Skeletal muscle satellite cell (primary cell): ENCODE measurements around the gene GRK4.
A peak's percentile ranks its signal among the peaks of the same experiment; 100 is the strongest.
"Not testable (repeated sequence)": the region's sequence is repeated elsewhere in the genome, so short reads cannot be mapped to it uniquely, and the experiment has no call there.

Source experiments
- H3K27me3 ChIP-seq: 2 replicates; pipeline ENCODE4 v1.7.0; 2013; ENCODE audit warnings: low read length; ENCODE audit not compliant: control insufficient read depth, insufficient read depth
- H3K36me3 ChIP-seq: 2 replicates; pipeline ENCODE4 v1.7.0; 2013; ENCODE audit warnings: mild to moderate bottlenecking, control low read depth, low read length; ENCODE audit not compliant: insufficient read depth
- H3K4me1 ChIP-seq: 2 replicates; pipeline ENCODE4 v1.7.0; 2013; ENCODE audit warnings: low read length; ENCODE audit not compliant: control insufficient read depth, insufficient read depth
- H3K4me2 ChIP-seq: 2 replicates; pipeline ENCODE4 v1.7.0; 2013; ENCODE audit warnings: mild to moderate bottlenecking, low read length
- H3K4me3 ChIP-seq: 2 replicates; pipeline ENCODE4 v1.7.0; 2013; ENCODE audit warnings: low read length
- H3K9ac ChIP-seq: 2 replicates; pipeline ENCODE4 v1.7.0; 2013; ENCODE audit warnings: mild to moderate bottlenecking, low read depth, low read length, moderate library complexity
- H3K9me3 ChIP-seq: replicated peaks from 2 replicates; pipeline ENCODE4 v1.7.0; 2013; ENCODE audit warnings: mild to moderate bottlenecking, control low read depth, low read length

The GRK4 gene

DNA sequence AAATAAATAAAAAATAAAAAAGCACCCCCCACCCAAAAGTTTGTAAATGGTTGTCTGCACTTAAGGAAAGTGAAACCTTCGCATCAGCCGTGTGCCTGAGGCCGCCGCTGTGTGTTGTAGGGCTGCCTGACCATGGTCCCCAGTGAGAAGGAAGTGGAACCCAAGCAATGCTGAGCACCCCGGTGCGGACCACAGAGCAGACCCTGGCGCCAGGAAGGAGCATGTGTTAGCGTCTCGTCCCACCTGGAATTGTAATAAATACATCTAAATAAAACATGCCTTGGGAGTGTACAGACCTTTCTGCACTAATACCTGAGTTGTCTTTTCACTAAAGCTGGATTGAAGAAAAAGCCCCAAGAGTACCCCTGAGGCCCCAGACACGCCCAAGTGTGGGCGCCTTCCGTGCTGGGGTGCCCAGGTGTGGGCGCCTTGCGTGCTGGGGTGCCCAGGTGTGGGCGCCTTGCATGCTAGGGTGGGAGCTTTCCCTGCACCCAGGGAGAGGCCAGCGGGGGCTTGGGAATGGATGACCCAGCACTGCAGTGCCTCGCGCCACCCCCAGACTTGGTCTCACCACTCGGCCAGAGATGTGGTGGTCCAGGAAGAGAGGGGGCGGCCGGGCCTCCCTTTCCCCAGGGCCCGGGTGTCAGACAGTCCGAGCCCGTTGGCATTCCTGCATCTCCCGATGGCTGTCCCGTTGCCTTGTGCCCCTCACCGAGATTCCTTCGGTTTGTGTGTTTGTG, 77.3 kb downstream of the GRK4 start:
- H3K4me2 ChIP-seq: peak overlapping the region; percentile 95
- H3K27me3 ChIP-seq: peaks cover 19% of the 10 kb centered on the region
- H3K9ac ChIP-seq: peak overlapping the region; percentile 80
- H3K9me3 ChIP-seq: no peaks in the 10 kb centered on the region
- peak overlapping the region; percentile 71 for H3K4me3 ChIP-seq
- no peaks in the 10 kb centered on the region for H3K36me3 ChIP-seq
- peaks cover 16% of the 10 kb centered on the region for H3K4me1 ChIP-seq

GRCh38 chr4:3041192-3042142, 78.1 kb downstream of the GRK4 start:
- H3K9ac ChIP-seq: peak overlapping the region; percentile 80
- H3K36me3 ChIP-seq: no peaks in the 10 kb centered on the region
- H3K4me1 ChIP-seq: peaks cover 16% of the 10 kb centered on the region
- peak overlapping the region; percentile 71 for H3K4me3 ChIP-seq
- H3K4me2 ChIP-seq: peak overlapping the region; percentile 95
- peaks cover 11% of the 10 kb centered on the region for H3K27me3 ChIP-seq
- H3K9me3 ChIP-seq: no peaks in the 10 kb centered on the region

DNA sequence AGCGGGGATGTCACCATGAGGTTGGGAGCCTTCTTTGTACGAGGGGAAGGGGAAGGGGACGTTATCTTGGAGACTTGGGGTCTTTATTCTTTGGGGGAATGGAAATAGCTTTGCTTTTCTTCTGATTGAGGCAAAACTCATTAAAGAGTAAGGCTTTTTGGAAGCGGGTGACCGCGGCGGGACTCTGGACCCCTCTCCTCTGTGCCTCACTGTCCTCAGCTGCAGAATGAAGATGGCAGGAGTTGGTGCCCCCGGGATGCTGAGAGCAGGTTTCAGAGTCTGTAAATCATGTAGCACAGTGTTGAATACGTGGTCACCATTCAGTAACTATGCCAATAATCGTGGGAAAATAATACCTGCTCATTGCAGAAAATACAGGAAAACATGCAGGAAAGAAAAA, 78.9 kb downstream of the GRK4 start:
- peak overlapping the region; percentile 95 for H3K4me2 ChIP-seq
- H3K4me1 ChIP-seq: peaks cover 16% of the 10 kb centered on the region
- peaks cover 6% of the 10 kb centered on the region for H3K27me3 ChIP-seq
- H3K36me3 ChIP-seq: no peaks in the 10 kb centered on the region
- H3K9me3 ChIP-seq: no peaks in the 10 kb centered on the region
- peak overlapping the region; percentile 80 for H3K9ac ChIP-seq
- H3K4me3 ChIP-seq: peak overlapping the region; percentile 71

DNA sequence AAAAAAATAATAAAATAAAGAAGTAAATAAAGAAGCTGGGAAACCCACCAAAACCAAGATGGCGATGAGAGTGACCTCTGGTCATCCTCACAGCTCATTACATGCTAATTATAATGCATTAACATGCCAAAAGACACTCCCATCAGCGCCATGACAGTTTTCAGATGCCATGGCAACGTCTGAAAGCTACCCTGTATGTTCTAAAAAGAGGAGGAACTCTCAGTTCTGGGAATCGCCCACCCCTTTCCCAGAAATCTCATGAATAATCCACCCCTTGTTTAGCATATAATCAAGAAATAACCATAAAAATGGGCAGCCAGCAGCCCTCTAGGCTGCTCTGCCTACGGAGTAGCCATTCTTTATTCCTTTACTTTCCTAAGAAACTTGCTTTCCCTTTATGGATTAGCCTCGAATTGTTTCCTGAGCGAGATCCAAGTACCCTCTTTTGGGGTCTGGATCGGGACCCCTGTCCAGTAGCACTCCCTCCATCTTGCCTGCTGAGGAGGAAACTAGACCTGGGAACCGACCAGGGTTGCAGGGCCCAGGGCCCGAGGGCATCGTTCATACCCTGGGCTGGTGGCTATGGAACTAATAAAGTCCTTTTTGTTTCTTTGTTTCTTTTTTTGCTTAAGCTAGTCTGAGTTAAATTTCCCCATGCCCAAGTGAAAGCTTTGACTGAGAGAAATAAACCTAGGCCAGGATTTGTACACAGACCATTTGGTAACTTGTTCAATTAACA, 80.1 kb downstream of the GRK4 start:
- peaks cover 16% of the 10 kb centered on the region for H3K4me1 ChIP-seq
- no peaks in the 10 kb centered on the region for H3K36me3 ChIP-seq
- H3K4me3 ChIP-seq: no peak overlapping the region
- peaks cover 6% of the 10 kb centered on the region for H3K27me3 ChIP-seq
- H3K4me2 ChIP-seq: no peak overlapping the region
- H3K9me3 ChIP-seq: no peaks in the 10 kb centered on the region
- H3K9ac ChIP-seq: no peak overlapping the region

GRCh38 chr4:3044870-3045819, 81.8 kb downstream of the GRK4 start:
- Histone ChIP-seq H3K9me3 (no peaks in the 10 kb centered on the region), H3K4me3 (no peak overlapping the region), H3K9ac (no peak overlapping the region), H3K36me3 (no peaks in the 10 kb centered on the region), H3K4me1 (peaks cover 16% of the 10 kb centered on the region), H3K4me2 (no peak overlapping the region), H3K27me3 (peaks cover 10% of the 10 kb centered on the region)

GRCh38 chr4:3046162-3046561, 82.8 kb downstream of the GRK4 start:
- H3K9me3 ChIP-seq: no peaks in the 10 kb centered on the region
- H3K4me3 ChIP-seq: no peak overlapping the region
- no peaks in the 10 kb centered on the region for H3K36me3 ChIP-seq
- no peak overlapping the region for H3K4me2 ChIP-seq
- H3K4me1 ChIP-seq: peaks cover 11% of the 10 kb centered on the region
- no peak overlapping the region for H3K9ac ChIP-seq
- H3K27me3 ChIP-seq: peaks cover 16% of the 10 kb centered on the region

DNA sequence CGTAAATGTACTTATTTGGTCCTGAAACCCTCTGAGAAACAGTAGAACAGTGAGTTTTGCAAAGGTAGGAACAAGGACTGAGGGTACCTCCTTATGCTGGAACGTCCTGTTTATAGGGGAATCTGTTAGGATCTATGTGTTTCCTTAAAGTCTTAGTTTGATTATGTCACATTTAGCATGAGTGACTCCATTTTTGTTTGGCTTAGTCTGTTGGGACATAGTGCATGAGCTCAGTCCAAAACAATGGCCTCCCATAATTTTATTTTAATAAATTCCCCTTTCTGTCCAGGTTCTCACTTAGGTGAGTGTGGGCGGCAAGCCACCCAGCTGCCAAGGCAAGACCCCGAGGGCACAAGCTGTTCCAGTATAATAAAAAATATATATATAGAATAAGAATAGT, 83.3 kb downstream of the GRK4 start:
- no peaks in the 10 kb centered on the region for H3K9me3 ChIP-seq
- H3K4me1 ChIP-seq: peaks cover 7% of the 10 kb centered on the region

DNA sequence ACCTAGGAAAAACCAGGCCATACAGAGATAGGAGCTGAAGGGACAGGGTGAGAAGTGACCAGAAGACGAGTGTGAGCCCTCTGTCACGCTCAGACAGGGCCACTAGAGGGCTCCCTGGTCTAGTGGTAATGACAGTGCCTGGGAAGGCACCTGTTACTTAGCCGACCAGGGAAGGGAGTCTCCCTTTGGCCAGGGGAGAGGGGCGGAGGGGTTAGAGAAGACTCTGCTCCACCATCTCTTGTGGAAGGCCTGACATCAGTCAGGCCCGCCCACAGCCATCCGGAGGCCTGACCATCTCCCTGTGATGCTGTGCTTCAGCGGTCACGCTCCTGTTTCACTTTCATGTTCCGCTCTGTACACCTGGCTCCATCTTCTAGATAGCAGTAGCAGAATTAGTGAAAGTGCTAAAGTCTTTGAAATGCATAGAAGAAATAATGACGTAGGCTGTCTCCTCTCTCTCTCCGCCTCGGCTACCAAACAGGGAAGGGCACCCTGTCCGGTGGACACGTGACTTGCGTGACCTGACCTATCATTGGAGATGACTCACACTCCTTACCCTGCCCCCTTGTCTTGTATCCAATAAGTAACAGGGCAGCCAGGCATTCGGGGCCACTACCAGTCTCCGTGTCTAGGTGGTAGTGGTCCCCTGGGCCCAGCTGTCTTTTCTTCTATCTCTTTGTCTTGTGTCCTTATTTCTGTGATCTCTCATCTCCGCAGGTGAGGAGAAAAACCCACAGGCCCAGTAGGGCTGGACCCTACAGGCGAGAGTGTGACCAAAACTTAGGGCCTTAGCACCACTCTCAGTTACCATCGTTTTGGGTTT, 84.3 kb downstream of the GRK4 start:
- no peak overlapping the region for H3K9ac ChIP-seq

More for the DNA sequence above, 83.3 kb downstream of the GRK4 start:
- Histone ChIP-seq H3K36me3 (no peaks in the 10 kb centered on the region), H3K27me3 (peaks cover 20% of the 10 kb centered on the region), H3K4me3 (no peak overlapping the region), H3K9ac (no peak overlapping the region), H3K4me2 (no peak overlapping the region)

GRCh38 chr4:3051141-3051897, 87.9 kb downstream of the GRK4 start:
- not testable (repeated sequence) for H3K4me2 ChIP-seq, H3K4me1 ChIP-seq, H3K4me3 ChIP-seq, H3K36me3 ChIP-seq, H3K9me3 ChIP-seq, H3K9ac ChIP-seq
- peaks cover 18% of the 10 kb centered on the region for H3K27me3 ChIP-seq

More for the DNA sequence above, 84.3 kb downstream of the GRK4 start:
- Histone ChIP-seq H3K4me3 (no peak overlapping the region), H3K9me3 (no peaks in the 10 kb centered on the region), H3K36me3 (no peaks in the 10 kb centered on the region), H3K4me1 (no peaks in the 10 kb centered on the region), H3K4me2 (peak overlapping the region; percentile 44), H3K27me3 (peaks cover 25% of the 10 kb centered on the region)
